ENCODE results near the gene SPTBN5. TPM values are rescaled to one million over a fixed set of nuclear protein-coding genes. Genes with fewer than 3 reads are reported as not detected.

Gene SPTBN5
- total RNA-seq, 4 donors from 2014 or later = 0.27 to 4.1 (median 1.8) TPM; not detected in 1

DNA sequence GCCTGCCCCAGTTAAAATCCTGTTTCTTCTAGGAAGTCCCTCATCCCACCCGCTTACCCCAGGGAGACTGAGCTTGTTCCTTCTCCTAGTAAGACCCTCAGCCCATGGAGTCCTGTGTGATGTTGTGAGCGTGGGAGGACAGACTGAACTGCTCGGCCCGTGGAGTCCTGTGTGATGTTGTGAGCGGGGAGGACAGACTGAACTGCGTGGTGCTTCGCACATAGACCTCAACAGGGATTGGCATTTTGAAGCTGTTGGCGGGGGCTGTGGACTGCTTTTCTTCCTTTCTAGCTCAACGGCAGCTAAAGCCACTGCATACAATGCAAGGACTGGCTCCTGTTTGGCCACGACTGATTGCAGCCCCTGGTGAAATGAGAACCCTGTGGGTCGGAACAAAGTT is 1.6 kb upstream of the SPTBN5 start:
- Histone ChIP-seq H3K36me3 (peaks cover 0 to 12% (median 0%) of the 10 kb centered on the region in 3 donors), H3K9me3 (no peaks in the 10 kb centered on the region), H3K4me3 (no peak overlapping the region), H3K27me3 (no peaks in the 10 kb centered on the region), H3K27ac (peak overlapping the region; percentile 43 to 76 (median 51)), H3K4me1 (peaks cover 0 to 18% (median 13%) of the 10 kb centered on the region in 4 donors)
- TF ChIP-seq, protein P1, sequence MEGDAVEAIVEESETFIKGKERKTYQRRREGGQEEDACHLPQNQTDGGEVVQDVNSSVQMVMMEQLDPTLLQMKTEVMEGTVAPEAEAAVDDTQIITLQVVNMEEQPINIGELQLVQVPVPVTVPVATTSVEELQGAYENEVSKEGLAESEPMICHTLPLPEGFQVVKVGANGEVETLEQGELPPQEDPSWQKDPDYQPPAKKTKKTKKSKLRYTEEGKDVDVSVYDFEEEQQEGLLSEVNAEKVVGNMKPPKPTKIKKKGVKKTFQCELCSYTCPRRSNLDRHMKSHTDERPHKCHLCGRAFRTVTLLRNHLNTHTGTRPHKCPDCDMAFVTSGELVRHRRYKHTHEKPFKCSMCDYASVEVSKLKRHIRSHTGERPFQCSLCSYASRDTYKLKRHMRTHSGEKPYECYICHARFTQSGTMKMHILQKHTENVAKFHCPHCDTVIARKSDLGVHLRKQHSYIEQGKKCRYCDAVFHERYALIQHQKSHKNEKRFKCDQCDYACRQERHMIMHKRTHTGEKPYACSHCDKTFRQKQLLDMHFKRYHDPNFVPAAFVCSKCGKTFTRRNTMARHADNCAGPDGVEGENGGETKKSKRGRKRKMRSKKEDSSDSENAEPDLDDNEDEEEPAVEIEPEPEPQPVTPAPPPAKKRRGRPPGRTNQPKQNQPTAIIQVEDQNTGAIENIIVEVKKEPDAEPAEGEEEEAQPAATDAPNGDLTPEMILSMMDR (IDR thresholded peaks at IDR 0.05) = no peak
- no peak for TF ChIP-seq POLR2A (IDR thresholded peaks at IDR 0.05)
- DNase-seq = no peak

DNA sequence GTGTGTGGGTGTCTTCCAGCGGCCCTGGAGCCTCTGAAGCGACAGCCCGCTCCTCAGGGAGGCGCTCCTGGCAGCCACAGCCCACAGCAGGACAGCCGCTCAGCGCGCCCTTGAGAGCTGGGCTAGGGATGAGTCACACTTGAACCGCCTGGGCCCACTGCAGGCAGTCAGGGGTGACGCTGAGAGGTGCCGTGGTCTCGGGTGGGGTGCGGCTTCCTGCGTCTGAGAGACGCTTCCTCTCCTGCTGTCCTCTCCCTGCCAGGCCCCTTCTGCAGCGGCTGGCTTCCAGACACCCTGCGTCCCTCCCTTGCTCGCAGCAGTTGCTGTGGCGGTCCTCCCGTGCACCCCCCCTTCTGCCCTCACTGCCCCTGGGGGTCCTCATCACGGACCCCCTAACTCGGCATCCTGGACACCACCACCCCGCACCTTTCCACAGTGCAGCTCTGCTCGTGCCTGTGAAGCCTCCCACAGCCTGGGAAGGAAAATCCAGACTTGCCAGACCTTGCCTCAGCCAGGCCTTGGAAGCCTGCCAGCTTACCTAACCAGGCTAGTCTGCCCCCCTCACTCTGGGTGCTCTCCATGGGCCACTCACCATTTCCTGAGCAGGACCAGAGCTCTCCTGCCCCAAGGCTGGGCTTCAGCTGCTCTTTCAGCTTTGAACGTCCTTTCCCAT is 1.1 kb upstream of the SPTBN5 start:
- peak overlapping the region; percentile 43 to 76 (median 51) for H3K27ac ChIP-seq
- no peaks in the 10 kb centered on the region for H3K9me3 ChIP-seq
- H3K4me3 ChIP-seq = peak overlapping the region in 2 of 4 donors; percentile 10 to 16
- no peaks in the 10 kb centered on the region for H3K27me3 ChIP-seq
- no peak for TF ChIP-seq POLR2A (IDR thresholded peaks at IDR 0.05)
- TF ChIP-seq, protein P1 (IDR thresholded peaks at IDR 0.05) = no peak
- peaks cover 0 to 8% (median 0%) of the 10 kb centered on the region in 3 donors for H3K36me3 ChIP-seq
- peaks cover 0 to 18% (median 13%) of the 10 kb centered on the region in 4 donors for H3K4me1 ChIP-seq
- peak; percentile 63 to 93 (median 86) for DNase-seq

DNA sequence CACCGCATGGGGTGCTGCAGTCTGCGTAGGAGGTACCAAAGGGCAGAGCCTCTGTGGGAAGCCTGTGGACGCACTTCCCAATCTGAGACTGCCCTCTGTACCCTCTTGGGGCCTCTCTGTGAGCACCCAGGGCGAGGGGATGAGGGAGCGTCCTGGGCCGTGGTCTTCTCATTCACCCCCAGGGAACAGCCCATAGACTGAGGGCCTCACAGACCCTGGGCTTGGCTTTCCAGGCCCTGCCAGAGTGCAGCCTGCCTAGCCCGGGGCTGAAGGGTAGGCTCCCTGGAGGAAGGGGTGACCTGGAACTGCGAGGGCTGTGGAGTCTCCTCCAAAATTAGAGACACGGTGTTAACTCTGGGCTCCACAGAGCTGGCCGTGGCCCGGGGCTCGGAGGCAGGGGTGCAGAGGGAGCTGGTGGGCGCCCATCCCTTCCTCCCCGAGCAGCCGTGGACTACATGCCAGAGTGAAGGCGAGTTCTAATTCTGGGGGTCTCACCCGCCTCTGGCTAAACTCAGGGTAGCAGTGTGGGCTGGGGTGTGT is 468 bp upstream of the SPTBN5 start:
- Histone ChIP-seq H3K4me1 (peaks cover 0 to 18% (median 13%) of the 10 kb centered on the region in 4 donors), H3K9me3 (no peaks in the 10 kb centered on the region), H3K27ac (peak overlapping the region; percentile 43 to 76 (median 51)), H3K27me3 (no peaks in the 10 kb centered on the region), H3K36me3 (peaks cover 0 to 8% (median 0%) of the 10 kb centered on the region in 3 donors), H3K4me3 (peak overlapping the region in 2 of 4 donors; percentile 10 to 16)
- TF ChIP-seq POLR2A (IDR thresholded peaks at IDR 0.05) = no peak
- TF ChIP-seq, protein P1 (IDR thresholded peaks at IDR 0.05) = no peak
- DNase-seq = no peak

DNA sequence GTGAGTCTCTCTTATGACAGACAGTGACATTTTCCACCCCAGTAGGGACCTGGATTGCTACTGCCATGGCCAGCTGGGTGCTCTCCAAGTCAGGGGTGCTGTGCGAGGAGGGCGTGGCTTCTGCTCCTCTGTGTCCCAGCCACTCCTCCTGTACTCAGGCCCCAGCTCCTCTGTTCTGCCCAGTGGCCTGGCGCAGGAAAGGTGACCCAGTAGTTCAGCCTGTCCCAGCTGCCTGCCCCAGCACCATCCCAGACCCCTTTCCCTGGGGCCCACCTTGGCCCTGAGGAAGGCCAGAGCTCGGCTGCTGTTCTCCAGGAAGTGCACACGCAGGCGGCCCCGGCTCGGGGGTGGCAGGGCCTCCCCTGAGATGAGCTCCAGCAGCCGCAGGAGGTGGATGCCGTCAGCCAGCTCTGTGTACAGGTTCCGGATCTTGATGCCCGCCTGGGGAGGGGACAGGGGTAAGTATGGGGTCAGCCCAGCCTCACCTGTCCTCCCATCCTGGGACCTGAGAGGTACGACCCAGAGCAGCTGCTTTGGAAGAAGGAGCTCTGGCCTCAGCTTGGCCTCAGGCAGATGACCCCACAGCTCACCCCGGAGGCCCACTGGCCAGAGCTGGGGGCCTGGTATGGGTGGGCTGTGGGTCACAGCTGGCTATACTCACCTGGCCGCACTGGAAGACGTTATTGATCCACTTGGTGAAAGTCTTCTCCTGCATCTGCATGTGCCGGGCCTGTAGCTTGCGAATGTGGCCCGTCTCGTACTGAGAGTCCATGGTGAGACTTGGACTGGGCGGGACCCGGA is 1.0 kb downstream of the SPTBN5 start:
- H3K27me3 ChIP-seq = no peaks in the 10 kb centered on the region
- DNase-seq = peak in 2 of 3 donors; percentile 71 to 73
- H3K4me3 ChIP-seq = no peak overlapping the region
- H3K36me3 ChIP-seq = no peaks in the 10 kb centered on the region
- TF ChIP-seq, protein P1 (IDR thresholded peaks at IDR 0.05) = no peak
- TF ChIP-seq POLR2A (IDR thresholded peaks at IDR 0.05) = no peak
- peak overlapping the region in 2 of 4 donors; percentile 17 to 25 for H3K27ac ChIP-seq
- no peaks in the 10 kb centered on the region for H3K9me3 ChIP-seq
- H3K4me1 ChIP-seq = peaks cover 0 to 24% (median 13%) of the 10 kb centered on the region in 4 donors

- no peaks in the 10 kb centered on the region for H3K36me3 ChIP-seq
- no peak for DNase-seq
- no peaks in the 10 kb centered on the region for H3K9me3 ChIP-seq
- H3K27me3 ChIP-seq = no peaks in the 10 kb centered on the region
- no peak overlapping the region for H3K4me3 ChIP-seq
- no peak for TF ChIP-seq POLR2A (IDR thresholded peaks at IDR 0.05)
- TF ChIP-seq, protein P1 (IDR thresholded peaks at IDR 0.05) = no peak
- no peak overlapping the region for H3K27ac ChIP-seq
- peaks cover 0 to 24% (median 13%) of the 10 kb centered on the region in 4 donors for H3K4me1 ChIP-seq
These were observed 1.9 kb downstream of the SPTBN5 start for GRCh38 chr15:41891946-41892345.

Measured in Peyer's patch (tissue), 4 donors.